GM19239 (cell line): ENCODE measurements around the gene STX8.

Experiments used
- DNase-seq: peaks from one replicate; pipeline ENCODE4 v3.0.0; 2011; ENCODE audit warnings: low spot score; ENCODE audit not compliant: insufficient read length
- FAIRE-seq: peaks from 2 replicates; lab custom pipeline; 2011; peaks lifted over from hg19 to GRCh38; lab: Jason Lieb, UNC

STX8 gene

GRCh38 chr17:9203771-9204425 lies 371.7 kb downstream of the STX8 start:
- FAIRE-seq (peak; percentile 42), DNase-seq (no peak)

- FAIRE-seq, result no peak
- no peak for DNase-seq
Observed at GRCh38 chr17:9202532-9202931, 373.1 kb downstream of the STX8 start.

GRCh38 chr17:9200699-9201359 lies 374.8 kb downstream of the STX8 start:
- FAIRE-seq, result peak; percentile 91

More at GRCh38 chr17:9200699-9201359, 374.8 kb downstream of the STX8 start:
- peak; percentile 71 for DNase-seq
